ENCODE results near the gene SOBP.

Gene SOBP

GRCh38 chr6:107690643-107691061 is 200.7 kb downstream of the SOBP start:
- DNase-seq (ENCODE audit: low read depth) = no peak

- DNase-seq (ENCODE audit: low read depth) = no peak
Measured at GRCh38 chr6:107691062-107691751, 201.3 kb downstream of the SOBP start.

GRCh38 chr6:107692351-107692750 is 202.4 kb downstream of the SOBP start:
- no peak for DNase-seq (ENCODE audit: low read depth)

- DNase-seq (ENCODE audit: low read depth) = no peak
Measured at GRCh38 chr6:107695061-107695720, 205.3 kb downstream of the SOBP start.

GRCh38 chr6:107697682-107698081 is 207.8 kb downstream of the SOBP start:
- no peak for DNase-seq (ENCODE audit: low read depth)

GRCh38 chr6:107698146-107698545 is 208.2 kb downstream of the SOBP start:
- DNase-seq (ENCODE audit: low read depth) = no peak

- no peak for DNase-seq (ENCODE audit: low read depth)
Measured at GRCh38 chr6:107699254-107699653, 209.3 kb downstream of the SOBP start.

GRCh38 chr6:107699697-107700325 is 209.9 kb downstream of the SOBP start:
- DNase-seq (ENCODE audit: low read depth) = no peak

- no peak for DNase-seq (ENCODE audit: low read depth)
Measured at GRCh38 chr6:107703606-107704005, 213.7 kb downstream of the SOBP start.

GRCh38 chr6:107704347-107705013 is 214.6 kb downstream of the SOBP start:
- DNase-seq (ENCODE audit: low read depth) = no peak

GRCh38 chr6:107706516-107707115 is 216.7 kb downstream of the SOBP start:
- no peak for DNase-seq (ENCODE audit: low read depth)

GRCh38 chr6:107707346-107708275 is 217.7 kb downstream of the SOBP start:
- DNase-seq (ENCODE audit: low read depth) = no peak

GRCh38 chr6:107708435-107708834 is 218.5 kb downstream of the SOBP start:
- no peak for DNase-seq (ENCODE audit: low read depth)

GRCh38 chr6:107709341-107709740 is 219.4 kb downstream of the SOBP start:
- no peak for DNase-seq (ENCODE audit: low read depth)
